Lower leg skin (tissue), 4 donors: ENCODE results near the gene AGRP. TPM values are rescaled to one million over a fixed set of nuclear protein-coding genes. Genes with fewer than 3 reads are reported as not detected.
"Not testable (repeated sequence)": the region's sequence is repeated elsewhere in the genome, so short reads cannot be mapped to it uniquely, and the experiment has no call there.

Experiments
- DNase-seq, 2 donors: peaks; one replicate each; pipeline ENCODE4 v3.0.0-alpha.2; 2019; ENCODE audit warnings: low spot score in 2 of 2
- H3K4me3 ChIP-seq: fragments of 200-600 bp; sonication (generic); 2 replicates; pipeline ENCODE4 v1.5.1; 2017; ENCODE audit warnings: mild to moderate bottlenecking, low read depth; ENCODE audit not compliant: poor library complexity, severe bottlenecking
- POLR2A ChIP-seq, 2 donors: fragments of 450-650 bp; IDR thresholded peaks; one replicate each; pipeline ENCODE4 v1.6.1; 2016 to 2017; ENCODE audit warnings: antibody characterized with exemption in 2 of 2, mild to moderate bottlenecking in 1 of 2, moderate library complexity in 1 of 2
- WGBS, 2 donors: methylation state at CpG; one replicate each; pipeline ENCODE4 v1.1.5; 2018; 5-methylcytosine and 5-hydroxymethylcytosine counted together
- intact Hi-C: fragments of 100-400 bp; cut with DNase I; formaldehyde crosslinking; loops from one replicate; pipeline ENCODE4 v1.15.0; 2023; ENCODE audit warnings: low total_unique reads
- total RNA-seq, 4 donors: library from RNA; depleted of rRNA; stranded (reverse); fragments of >200 nt; gene quantifications; one replicate each; pipeline ENCODE4 v1.1.0, GENCODE V29; 2016
- TF ChIP-seq, protein P1 (sequence below), 3 donors: fragments of 450-650 bp; IDR thresholded peaks; one replicate each; pipeline ENCODE4 v1.5.1; 2016; ENCODE audit warnings: antibody characterized with exemption in 3 of 3, mild to moderate bottlenecking in 3 of 3, moderate library complexity in 2 of 3

AGRP gene
- total RNA-seq, 4 donors from 2014 or later: not detected

DNA sequence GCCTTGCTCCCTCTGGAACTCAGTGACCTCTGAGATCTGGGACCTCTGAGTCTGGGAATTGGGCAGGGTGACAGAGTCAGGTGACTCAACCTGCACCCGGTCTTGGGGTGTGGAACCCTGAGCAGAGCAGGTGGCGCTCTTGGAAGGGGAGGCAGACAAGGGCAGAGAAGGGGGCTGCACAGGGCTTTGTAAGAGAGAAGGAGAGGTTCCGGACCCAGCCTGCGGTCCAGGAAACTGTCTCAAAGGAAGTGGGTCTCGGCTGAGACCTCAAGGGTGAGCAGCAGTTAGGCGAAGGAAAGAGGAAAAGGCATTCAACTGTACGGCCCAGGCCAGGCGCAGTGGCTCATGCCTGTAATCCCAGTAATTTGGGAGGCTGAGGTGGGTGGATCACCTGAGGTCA is 35.3 kb upstream of the AGRP start:
- intact Hi-C loops: no loop called here
- no peak for DNase-seq
- TF ChIP-seq, protein P1, sequence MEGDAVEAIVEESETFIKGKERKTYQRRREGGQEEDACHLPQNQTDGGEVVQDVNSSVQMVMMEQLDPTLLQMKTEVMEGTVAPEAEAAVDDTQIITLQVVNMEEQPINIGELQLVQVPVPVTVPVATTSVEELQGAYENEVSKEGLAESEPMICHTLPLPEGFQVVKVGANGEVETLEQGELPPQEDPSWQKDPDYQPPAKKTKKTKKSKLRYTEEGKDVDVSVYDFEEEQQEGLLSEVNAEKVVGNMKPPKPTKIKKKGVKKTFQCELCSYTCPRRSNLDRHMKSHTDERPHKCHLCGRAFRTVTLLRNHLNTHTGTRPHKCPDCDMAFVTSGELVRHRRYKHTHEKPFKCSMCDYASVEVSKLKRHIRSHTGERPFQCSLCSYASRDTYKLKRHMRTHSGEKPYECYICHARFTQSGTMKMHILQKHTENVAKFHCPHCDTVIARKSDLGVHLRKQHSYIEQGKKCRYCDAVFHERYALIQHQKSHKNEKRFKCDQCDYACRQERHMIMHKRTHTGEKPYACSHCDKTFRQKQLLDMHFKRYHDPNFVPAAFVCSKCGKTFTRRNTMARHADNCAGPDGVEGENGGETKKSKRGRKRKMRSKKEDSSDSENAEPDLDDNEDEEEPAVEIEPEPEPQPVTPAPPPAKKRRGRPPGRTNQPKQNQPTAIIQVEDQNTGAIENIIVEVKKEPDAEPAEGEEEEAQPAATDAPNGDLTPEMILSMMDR (IDR thresholded peaks at IDR 0.05): no peak
- no peak for TF ChIP-seq POLR2A (IDR thresholded peaks at IDR 0.05)
- 77 to 78% methylated on average over 8 of the region's 8 CpGs for WGBS, 2 donors
- H3K4me3 ChIP-seq: no peak overlapping the region

DNA sequence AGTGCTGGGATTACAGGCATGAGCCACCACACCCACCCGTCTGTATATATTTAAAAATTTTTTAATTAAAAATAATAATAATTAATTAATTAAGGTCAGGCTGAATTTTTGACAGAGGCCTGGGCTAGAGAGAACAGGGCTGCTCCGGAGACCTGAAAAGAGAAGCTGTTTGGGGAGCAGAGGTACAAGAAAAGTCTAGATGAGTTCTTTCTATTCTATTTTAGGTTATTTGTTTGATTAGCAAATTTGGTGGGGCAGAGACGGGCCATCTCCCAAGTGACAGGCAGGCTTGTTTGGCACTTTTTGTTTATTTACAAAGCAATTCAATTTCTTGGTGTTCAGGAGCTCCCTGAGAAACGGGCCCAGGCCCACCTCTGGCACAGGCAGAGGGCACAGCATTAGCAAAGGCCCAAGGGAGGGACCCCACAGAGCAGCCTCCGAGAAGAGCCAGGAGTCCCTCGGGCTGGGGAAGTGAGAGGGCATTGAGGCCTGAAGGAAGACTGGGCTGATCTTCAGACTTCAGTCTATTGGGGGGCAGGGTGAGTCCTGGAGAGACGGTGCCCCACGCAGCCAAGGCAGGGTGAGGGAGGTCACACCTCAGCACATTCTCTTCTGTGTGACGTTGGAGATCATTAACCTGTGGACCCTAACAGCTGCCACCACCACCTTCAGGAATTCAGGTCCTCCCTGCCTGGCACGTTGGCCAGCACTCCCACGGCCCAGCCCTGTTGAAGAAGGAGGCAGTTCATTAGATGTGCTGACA is 34.5 kb upstream of the AGRP start:
- 83 to 84% methylated on average over 11 of the region's 11 CpGs for WGBS, 2 donors
- no peak for TF ChIP-seq POLR2A (IDR thresholded peaks at IDR 0.05)
- TF ChIP-seq, protein P1 (IDR thresholded peaks at IDR 0.05): no peak
- DNase-seq: no peak
- no peak overlapping the region for H3K4me3 ChIP-seq
- intact Hi-C loops: no loop called here

DNA sequence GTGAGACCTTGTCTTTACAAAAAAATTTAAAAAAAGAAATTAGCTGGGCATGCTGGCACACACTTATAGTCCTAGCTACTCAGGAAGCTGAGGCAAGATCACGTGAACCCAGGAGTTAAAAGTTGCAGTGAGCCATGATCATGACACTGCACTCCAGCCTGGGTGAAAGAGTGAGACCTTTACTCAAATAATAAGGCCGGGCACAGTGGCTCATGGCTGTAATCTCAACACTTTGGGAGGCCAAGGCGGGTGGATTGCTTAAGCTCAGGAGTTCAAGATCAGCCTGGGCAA is 33.8 kb upstream of the AGRP start:
- intact Hi-C loops: no loop called here
- TF ChIP-seq, protein P1 (IDR thresholded peaks at IDR 0.05): no peak
- TF ChIP-seq POLR2A (IDR thresholded peaks at IDR 0.05): no peak
- DNase-seq: no peak
- H3K4me3 ChIP-seq: no peak overlapping the region
- WGBS, 2 donors: 71 to 79% methylated on average over 3 of the region's 3 CpGs

DNA sequence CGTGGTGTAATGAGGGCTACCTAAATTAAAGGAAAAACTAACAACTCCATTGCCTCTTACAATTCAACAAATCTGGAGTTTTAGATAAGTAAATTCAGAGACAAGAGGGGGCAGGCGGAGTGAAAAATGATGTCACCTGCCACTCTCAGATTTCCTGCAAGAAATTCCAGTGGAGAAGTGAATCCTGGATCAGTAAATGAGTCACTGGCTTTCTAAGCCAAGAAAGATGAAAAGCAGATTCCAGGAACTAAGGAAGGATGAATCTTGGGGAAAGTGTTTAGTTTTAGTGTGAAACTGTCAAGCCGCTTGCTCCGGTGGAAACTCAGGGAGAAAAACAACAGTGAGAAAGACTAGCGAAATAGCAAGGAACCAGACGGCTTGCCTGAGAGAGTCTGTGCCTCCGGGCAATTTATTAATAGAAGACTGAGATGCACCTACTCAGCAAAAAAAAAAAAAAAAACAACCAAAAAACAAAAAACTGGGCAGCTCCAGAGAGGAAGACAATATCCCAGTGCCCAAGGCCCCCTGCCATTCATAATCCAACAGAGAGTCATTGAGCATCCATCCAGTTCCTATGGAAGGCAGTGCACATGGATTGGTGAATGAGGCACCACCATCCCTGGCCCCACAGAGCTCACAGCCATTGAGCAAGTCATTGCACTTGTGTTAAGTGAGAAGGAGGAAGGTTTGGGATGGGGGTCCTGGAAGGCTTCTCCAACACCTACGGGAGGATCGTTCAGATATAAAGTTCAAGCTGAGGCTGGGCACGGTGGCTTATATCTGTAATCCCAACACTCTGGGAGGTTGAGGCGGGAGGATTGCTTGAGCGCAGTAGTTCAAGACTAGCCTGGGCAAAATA is 33.2 kb upstream of the AGRP start:
- no peak for DNase-seq
- no peak overlapping the region for H3K4me3 ChIP-seq
- TF ChIP-seq, protein P1 (IDR thresholded peaks at IDR 0.05): no peak
- no peak for TF ChIP-seq POLR2A (IDR thresholded peaks at IDR 0.05)
- 67 to 73% methylated on average over 12 of the region's 12 CpGs for WGBS, 2 donors
- intact Hi-C loops: no loop called here

DNA sequence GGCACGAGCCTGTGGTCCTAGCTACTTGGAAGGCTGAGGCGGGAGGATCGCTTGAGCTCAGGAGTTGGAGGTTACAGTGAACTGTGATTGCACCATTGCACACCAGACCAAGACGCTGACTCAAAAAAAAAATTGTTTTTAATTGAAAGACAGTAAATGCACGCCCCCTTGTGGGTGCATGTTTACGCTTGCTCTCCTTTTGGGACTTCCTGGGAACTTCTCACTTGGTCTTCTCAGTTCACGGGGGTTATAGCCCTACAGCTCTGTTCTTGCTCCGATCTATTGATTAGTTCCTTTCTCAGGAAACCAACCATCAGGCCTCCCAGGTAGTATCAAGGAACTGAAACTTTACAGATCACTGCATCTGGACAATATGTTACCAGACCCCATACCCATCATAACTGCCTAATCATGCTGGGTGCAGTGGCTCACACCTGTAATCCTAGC is 31.1 kb upstream of the AGRP start:
- DNase-seq: peak; percentile 89 to 96
- 8 to 15% methylated on average over 8 of the region's 8 CpGs for WGBS, 2 donors
- intact Hi-C loops: no loop called here
- H3K4me3 ChIP-seq: no peak overlapping the region
- TF ChIP-seq, protein P1 (IDR thresholded peaks at IDR 0.05): no peak
- TF ChIP-seq POLR2A (IDR thresholded peaks at IDR 0.05): no peak

DNA sequence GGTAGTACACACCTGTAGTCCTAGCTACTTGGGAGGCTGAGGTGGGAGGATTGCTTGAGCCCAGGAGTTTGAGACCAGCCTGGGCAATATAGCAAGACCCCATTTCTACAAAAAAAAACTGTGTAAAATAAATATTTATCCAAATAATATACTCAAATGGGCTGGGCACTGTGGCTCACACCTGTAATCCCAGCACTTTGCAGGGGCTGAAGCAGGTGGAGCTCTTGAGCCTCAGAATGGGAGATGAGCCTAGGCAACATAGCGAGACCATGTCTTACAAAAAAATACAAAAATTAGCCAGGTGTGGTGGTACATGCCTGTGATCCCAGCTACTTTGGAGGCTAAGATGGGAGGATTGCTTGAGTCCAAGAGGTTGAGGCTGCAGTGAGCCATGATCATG is 30.5 kb upstream of the AGRP start:
- H3K4me3 ChIP-seq, DNase-seq, intact Hi-C loops: not testable (repeated sequence)
- 94 to 100% methylated on average over 1 of the region's 1 CpG for WGBS, 2 donors
